GM12874 (cell line): ENCODE results near the gene HSD11B1.

Experiments
- CTCF ChIP-seq: IDR thresholded peaks from 2 replicates; pipeline ENCODE4 v1.5.1; 2011; ENCODE audit warnings: low read depth, mild to moderate bottlenecking, control low read depth, low read length, moderate library complexity; ENCODE audit not compliant: insufficient read depth

Gene HSD11B1

GRCh38 chr1:209706622-209707021 is 2.0 kb downstream of the HSD11B1 start:
- no peak for TF ChIP-seq CTCF

- no peak for TF ChIP-seq CTCF
Observed at GRCh38 chr1:209707308-209707707, 2.7 kb downstream of the HSD11B1 start.

GRCh38 chr1:209708297-209708696 is 3.7 kb downstream of the HSD11B1 start:
- TF ChIP-seq CTCF, result no peak

- TF ChIP-seq CTCF, result no peak
Observed at GRCh38 chr1:209710093-209710492, 5.4 kb downstream of the HSD11B1 start.

- TF ChIP-seq CTCF, result no peak
Observed at GRCh38 chr1:209710847-209711246, 6.2 kb downstream of the HSD11B1 start.

GRCh38 chr1:209714338-209714737 is 9.7 kb downstream of the HSD11B1 start:
- TF ChIP-seq CTCF, result no peak

GRCh38 chr1:209715314-209715713 is 10.7 kb downstream of the HSD11B1 start:
- no peak for TF ChIP-seq CTCF

- no peak for TF ChIP-seq CTCF
Observed at GRCh38 chr1:209717818-209718217, 13.2 kb downstream of the HSD11B1 start.
